HG02981 (cell line): ENCODE data around the gene RACGAP1.

ENCODE experiments used
- ATAC-seq: cut with Tn5 transposase; IDR thresholded peaks from one replicate; pipeline ENCODE4 v1.9.1; 2021; ENCODE audit warnings: mild to moderate bottlenecking, moderate library complexity; ENCODE audit not compliant: unreplicated experiment

Gene RACGAP1

DNA sequence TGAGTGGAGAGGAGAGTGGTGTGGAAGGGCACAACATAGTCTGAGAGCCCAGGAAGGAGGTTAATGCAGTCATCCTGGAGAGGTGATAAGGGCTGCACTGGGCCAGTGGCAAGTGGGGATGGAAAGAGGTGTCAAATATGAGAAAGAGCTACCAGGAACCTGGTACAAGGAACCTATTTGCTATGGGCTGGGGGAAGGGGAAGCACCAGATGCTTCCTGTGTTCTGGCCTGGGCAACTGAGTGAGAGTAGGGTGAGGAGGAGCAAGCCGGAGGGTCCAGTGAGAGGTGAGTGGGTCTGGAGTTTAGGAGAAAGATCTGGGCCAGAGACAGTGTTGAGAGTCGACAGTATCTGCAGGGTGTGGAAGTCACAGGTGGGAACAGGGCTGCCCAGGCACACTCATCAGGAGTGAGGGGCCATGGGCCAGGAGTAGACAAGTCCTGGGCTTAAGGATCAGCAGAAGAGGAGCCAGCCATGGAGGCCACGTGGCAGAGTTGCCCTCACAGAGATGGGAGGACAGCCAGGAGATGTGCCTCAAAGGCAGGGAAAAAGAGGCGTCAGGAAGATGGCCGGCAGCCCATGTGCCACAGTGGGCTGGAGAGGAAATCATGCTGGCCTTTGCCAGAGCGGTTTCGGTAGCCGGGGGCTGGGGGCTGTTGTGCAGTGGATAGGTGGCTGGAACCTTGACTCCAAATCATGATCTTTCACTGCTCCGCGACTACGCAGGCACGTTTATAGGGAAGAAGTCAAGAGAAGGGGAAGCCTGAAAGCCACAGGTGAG is 55.5 kb downstream of the RACGAP1 start:
- no peak for ATAC-seq

DNA sequence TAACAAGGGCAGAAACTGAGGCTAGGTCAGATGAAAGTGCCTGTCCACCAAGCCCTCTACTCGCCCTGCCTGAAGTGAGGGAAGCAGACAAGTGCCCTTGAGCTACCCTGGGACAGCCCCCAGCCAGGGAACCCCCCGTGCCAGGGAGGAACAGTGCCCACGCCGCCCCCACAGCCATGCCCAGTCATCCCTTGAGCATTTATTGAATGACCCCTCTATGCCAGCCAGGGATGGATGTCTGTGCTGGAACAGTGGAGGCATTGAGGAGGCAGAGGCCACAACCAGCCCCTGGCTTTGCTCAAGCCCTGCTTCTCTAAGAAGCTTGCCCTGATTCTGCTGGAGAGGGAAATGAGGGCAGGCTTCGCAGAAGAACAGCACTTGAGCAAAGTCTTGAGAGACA is 56.3 kb downstream of the RACGAP1 start:
- no peak for ATAC-seq

DNA sequence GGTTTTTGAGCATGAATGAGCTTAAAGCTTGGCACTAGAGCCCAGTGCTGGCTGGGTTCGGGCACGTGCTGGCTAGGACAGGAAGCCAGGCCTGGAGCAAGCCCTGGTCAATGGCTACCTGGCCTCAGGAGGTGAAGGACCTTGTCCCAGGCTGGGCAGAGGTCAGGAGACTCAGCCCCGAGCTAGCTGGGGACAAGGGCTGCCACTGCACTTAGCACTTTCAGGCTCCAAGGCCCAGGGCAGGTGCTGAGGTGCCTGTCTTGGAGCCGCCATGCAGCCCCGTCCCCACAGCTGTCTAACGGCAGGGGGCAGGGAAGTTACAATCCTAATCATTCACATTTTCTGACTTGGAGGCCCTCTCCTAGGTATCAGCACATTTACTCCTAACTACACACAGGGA is 56.8 kb downstream of the RACGAP1 start:
- ATAC-seq = no peak

DNA sequence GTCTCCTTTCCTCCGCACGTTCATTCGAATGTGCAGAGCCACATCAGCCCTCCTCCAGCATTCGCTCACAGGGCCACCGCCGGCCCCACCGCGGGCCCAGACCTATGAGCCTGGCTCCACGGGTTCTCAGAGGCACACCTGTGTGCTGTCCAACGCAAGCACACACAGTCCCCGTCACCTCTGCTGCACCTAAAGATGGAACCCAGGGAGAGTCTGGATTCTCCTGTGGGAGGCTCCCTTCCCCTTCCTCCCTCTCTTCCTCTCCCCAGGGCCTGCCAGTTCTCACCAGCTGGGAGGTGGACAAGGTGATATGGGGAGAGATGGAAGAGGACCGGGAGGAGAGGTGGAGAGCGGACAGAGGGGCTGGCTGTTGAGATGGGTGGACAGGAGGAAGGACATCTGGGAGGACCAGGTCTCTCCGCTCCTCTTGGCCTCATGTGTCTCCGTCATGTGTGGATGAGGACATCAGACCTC is 57.5 kb downstream of the RACGAP1 start:
- ATAC-seq = no peak

DNA sequence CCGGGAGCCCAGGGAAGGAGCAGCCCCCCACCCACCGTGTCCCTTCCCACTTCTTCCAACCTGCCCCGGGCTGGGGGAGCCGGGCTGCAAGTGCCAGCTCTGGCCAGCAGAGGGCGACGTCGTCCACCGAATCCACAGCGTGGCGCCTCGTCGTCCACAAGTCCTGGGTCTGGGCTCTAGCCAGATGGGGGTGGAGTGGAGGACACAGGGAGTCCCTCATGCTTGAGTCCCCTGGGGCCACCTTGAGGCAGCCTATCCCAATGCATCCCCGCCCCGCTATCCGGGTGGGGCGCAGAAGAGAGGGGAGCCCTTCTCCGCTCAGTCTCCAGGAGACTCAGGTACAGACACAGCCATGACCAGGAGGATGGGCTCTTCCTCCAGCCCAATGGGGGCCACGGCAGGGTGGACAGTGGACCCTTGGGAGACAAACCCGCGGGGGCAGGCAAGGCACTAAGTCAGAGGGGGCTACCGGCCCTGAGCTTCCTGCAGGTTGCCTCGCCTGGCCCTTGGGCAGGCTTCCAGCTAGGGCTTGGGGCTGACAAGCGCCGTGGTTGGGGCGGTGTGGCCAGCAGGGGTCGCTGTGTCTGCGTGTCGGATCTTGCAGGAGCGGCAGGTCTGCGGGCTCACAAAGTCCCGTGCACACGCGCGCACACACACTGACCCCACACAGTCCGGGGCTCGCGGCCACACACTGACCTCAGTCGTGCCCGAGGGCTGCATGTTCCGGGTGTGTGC is 58.1 kb downstream of the RACGAP1 start:
- peak; percentile 67 for ATAC-seq

DNA sequence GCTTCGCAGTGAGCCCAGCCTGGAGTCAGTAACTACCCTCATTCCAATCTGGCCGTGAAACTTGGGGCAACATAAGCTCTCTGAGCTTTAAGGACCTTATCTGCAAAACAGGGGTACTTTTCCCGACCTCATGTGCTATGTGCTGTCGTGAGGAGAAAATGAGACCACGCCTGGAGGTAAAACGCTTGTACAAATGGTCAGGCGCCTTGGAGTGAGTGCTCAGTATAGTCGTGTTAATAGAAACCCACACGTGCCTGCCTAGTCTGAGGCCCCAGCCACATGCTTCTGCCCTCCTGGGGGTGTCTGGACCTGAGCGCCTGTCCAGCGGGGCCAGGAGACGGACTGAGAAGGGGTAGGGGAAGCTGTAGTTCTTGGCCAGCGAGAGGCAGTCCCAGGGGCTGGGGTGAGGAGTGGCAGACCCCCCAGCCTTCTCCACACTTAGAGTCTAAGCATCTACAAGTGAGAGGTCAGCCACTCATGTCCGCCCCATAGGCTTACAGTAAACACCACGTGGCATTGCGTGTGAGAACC is 58.7 kb downstream of the RACGAP1 start:
- ATAC-seq = no peak

DNA sequence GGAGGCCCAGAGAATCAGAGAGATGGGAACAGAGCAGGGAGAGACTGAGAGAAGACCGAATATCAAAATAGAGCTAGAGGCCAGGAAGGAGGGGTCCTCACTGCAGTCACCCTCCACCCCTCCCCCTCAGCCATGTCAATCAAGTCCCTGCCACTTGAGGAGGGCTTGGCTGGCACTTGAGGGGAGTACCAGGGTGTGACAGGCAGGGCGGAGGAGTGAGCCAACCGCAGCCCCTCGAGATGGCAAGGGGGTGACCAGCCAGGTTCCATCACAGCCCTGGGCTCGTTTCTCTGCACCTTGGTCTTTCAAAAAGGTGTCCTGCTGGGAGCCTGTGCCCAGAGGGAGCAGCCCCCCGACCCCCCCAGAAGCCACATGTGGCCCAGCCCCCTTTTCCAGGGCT is 59.5 kb downstream of the RACGAP1 start:
- no peak for ATAC-seq

DNA sequence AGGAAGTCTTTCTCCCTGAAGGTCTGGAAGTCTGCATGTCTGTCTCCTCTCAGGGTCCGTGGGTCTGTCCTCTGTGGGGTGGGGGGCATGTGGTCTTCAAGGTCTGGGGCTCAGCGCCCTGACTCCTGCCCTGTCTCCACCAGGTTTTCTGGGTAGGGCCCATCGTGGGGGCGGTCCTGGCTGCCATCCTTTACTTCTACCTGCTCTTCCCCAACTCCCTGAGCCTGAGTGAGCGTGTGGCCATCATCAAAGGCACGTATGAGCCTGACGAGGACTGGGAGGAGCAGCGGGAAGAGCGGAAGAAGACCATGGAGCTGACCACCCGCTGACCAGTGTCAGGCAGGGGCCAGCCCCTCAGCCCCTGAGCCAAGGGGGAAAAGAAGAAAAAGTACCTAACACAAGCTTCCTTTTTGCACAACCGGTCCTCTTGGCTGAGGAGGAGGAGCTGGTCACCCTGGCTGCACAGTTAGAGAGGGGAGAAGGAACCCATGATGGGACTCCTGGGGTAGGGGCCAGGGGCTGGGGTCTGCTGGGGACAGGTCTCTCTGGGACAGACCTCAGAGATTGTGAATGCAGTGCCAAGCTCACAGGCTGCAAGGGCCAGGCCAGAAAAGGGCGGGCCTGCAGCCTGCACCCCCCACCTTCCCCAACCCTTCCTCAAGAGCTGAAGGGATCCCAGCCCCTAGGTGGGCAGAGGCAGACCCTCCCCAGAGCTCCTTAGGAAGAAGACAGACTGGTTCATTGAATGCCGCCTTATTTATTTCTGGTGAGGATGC is 60.3 kb downstream of the RACGAP1 start:
- no peak for ATAC-seq

DNA sequence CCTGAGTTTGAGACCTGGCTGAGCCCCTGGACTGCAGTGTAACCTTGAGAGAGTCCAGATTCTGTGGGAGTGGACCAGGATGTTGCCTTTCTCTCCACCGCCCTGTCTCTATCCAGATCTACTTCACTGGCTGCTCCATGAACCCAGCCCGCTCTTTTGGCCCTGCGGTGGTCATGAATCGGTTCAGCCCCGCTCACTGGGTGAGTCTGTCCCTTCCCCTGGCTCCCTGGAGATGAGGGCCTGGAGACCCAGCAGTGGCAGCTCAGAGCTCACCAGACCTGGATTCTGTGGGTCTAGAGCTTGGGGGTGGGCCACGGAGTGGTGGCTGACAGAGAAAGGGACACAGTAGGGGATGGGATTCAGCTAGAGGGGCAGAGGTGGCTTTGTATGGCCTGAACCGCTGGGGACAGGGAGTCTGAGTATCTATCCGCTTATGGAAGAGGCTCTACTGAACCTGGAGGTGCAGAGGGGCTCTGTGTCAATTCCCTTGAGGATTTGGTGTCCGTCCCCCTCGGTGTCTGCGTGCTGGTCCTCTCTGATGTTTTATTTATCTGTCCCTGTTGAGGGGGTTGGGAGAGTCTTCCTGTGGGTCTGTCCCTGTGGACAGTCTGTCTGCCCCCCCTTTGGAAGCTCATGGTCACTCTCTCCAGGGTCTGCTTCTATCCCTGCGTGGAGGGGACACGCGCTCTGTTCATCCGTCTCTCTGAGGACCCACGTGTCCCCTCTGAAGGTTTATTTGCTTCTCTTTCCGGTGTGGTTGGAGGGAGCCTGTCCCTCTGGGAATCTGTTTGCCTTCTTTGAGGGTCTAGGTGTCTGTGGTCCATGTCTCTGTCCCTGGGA is 61.1 kb downstream of the RACGAP1 start:
- no peak for ATAC-seq

DNA sequence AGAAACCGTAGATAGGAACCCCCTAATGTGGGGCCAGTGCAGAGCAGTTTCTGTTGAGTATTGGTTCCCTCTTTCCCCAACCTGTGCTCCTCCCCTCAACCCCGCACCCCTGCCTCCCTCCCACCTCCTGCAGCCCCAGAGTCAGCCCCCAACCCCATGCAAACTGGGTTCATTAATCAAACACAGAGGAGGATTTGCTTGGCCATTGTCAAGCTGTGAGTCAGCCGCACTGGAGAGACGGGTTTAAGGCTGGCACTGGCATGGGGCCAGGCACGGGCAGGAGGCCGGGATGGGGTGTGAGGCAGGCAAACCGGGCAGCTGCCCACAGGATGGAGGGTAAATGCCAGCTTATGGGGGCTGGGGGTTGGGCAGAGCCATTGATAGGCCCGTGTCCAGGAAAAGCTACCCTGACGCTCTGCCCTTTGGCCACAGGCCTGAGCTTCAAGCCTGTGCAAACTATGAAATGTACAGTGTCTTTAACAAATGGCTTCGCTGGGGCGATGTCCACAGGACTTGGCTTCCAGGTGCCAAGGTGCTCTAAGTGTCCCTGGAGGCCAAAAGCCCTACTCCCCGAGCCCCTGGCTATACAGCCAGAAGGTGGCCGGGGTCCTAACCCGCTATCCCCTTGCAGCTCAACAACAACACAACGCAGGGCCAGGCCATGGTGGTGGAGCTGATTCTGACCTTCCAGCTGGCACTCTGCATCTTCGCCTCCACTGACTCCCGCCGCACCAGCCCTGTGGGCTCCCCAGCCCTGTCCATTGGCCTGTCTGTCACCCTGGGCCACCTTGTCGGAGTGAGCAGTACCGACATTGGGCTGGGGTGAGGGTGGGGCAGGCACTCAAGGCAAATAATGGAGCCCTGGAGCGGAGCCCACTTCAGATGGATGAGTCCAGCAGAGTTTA is 62.2 kb downstream of the RACGAP1 start:
- ATAC-seq = no peak

DNA sequence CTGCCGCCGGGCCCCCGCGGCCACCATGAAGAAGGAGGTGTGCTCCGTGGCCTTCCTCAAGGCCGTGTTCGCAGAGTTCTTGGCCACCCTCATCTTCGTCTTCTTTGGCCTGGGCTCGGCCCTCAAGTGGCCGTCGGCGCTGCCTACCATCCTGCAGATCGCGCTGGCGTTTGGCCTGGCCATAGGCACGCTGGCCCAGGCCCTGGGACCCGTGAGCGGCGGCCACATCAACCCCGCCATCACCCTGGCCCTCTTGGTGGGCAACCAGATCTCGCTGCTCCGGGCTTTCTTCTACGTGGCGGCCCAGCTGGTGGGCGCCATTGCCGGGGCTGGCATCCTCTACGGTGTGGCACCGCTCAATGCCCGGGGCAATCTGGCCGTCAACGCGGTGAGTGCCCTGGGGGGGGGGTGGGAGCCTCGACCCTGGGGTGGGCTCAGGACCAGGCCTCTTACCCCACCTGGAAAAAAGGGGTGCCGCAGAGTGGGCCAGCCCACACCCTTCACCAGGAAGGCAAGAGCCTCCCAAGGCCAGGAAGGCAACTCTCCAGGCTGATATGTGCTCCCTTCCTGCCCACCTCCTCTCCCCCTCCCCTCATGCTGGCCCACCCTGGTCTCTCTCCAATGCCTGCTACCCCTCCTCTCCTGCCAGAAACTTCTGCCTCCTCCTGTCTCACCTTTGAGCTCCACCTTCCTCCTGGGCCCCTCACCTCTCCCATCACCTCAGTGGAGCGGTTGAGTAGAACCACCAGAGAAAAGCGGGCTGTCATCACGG is 63.1 kb downstream of the RACGAP1 start:
- no peak for ATAC-seq

DNA sequence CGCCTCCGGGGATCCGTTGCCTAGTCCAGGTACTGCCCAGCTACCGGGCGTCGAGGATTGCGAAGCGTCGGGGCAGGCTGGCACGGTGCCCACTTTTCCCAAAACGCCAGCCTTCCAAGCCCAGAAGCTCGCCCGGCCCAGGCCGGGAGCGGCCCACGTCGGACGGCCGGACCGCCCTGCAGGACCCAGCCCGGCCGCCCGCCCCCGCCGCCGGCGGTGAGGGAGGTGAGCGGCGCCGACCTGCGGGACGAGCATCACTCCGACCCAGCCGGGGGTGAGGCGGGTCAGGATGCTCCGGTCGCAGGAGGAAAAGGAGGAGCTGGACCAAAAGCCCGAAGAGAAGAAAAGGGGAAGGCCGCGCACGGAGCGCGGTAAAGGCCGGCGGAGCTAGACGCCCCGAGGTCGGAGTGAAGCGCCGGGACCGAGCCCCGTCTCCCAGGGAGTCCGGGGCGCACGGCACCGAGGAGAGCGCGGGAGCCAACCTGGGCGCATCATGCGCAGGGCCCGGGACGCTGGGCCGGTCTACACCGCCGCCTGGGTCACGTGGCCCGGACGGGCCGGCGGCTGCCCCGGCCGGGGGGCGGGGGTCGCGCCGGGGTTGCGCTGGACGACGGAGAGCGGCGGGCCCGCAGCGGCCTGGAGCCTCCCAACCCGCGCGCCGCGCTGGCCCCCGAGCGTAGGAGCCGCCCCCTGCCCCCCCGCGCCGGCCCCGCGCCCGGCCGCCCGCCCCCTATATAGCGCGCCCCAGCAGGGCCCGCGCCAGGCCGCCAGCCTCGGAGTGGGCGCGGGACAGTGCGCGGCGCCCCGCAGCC is 64.0 kb downstream of the RACGAP1 start, which contains the start of gene AQP5:
AQP5 (plus strand) TSS at position 762 of the 812 bp plus-strand sequence. CDS start 146 bp downstream, outside the sequence.
- ATAC-seq = no peak

DNA sequence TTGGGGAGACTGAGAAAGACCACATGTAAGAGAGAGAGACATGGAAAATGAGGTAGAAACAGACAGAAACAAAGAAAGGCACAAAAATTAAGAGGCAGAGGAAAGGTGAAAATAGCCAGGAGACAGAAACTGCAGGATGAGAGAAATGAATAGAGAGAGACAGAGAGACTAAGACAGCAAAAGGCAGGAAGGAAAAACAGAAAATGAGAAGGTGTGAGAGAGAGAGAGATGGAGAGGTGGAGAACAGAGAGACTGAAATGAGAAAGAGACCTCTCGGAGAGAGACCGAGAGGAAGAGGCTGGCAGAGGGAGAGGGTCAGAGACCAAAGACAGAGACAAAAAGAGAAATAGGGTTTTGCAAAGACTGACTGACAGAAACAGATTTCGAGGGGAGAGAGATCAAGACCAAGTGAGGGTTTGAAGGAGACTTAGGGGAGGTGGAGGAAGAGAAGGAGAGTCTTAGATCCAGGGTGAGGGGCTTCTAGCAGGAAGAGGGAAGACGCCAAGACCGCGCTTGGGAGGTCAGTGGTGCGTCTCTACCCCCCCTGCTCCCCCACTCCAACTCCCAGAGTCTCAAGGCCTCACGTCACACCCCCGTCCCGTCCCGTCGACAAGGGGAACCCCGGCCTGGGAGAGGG is 64.7 kb downstream of the RACGAP1 start:
- ATAC-seq = no peak

DNA sequence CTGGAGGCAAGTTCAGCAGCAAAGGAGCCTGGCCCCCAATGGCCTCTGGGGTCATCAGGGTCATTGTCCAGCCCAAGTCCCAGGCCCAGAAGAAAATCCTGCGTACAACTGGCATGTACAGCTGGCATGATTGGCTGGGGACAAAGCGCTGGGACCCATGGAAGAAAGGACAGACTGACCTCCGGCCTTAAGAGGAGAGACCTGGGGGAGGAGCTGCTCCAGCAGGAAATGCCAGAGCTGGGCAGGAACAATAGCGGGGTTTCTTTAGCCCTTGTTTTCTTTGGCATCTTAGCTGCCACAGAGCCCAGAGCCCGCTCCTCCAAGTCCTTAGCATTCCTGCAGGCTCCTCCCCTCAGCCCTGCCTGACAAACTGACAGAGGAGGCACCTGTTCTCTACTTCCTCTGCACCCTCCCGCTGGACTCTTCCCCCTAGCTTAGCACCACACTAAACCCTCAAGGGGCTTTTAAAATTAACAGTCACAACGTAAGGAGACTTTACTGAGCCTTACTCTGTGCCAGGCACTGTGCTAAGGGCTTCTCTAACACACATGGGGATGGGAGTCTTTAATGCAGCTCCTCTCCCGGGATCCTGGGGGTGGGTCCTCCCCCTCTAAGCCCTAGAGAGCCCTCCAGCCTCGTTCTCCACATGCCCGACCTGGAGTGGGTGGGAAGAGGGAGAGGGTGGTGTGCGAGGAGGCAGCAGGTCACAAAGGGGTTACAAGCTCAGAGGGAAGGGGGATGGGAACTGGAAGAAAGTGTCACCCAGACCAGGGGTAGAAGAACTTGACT is 65.4 kb downstream of the RACGAP1 start:
- no peak for ATAC-seq

DNA sequence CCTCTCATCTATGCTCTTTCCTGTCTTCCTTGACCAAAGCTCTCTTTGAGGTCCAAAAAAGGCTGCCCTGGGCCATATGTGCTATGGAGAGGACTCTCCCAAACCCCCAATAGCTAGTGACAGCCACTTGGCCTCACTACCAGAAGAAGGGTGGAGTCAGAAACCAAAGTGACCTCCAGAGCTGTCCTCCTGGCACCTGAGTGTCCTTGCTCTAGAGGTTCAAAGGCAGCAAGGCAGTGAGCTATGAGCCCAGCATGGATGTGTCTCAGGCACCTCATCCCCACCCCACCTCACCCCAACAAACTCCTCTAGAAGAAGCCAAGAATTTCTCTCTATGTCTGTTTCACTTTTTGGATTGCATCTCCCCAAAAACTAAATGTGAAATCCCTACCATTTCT is 67.7 kb downstream of the RACGAP1 start:
- no peak for ATAC-seq
